HEK293T (cell line): Measurements from ENCODE around the gene GATA2.

Experiments used
- CTCF ChIA-PET: fragments of 350-600 bp; formaldehyde crosslinking; extraction: SDS; loops from one replicate; lab custom pipeline; 2021; ENCODE audit warnings: antibody characterized with exemption, inconsistent platforms; lab: Yijun Ruan, JAX
- POLR2A ChIA-PET: fragments of 350-600 bp; formaldehyde crosslinking; extraction: SDS; loops from one replicate; lab custom pipeline; 2020; ENCODE audit warnings: antibody characterized with exemption, inconsistent platforms; lab: Yijun Ruan, JAX
- DNase-seq: peaks from one replicate; pipeline ENCODE4 v3.0.0; 2012; ENCODE audit warnings: mixed read lengths; ENCODE audit errors: extremely low spot score
- ARNT ChIP-seq: fragments of 450-650 bp; IDR thresholded peaks from 2 replicates; pipeline ENCODE4 v1.6.1; 2017; ENCODE audit warnings: mild to moderate bottlenecking
- BHLHE40 ChIP-seq: fragments of 450-650 bp; IDR thresholded peaks from 2 replicates; pipeline ENCODE4 v1.6.1; 2016; ENCODE audit warnings: mild to moderate bottlenecking, moderate library complexity, borderline replicate concordance
- CTBP1 ChIP-seq: fragments of 450-650 bp; IDR thresholded peaks from 2 replicates; pipeline ENCODE4 v1.6.1; 2016; ENCODE audit warnings: borderline replicate concordance
- ELF4 ChIP-seq: fragments of 450-650 bp; IDR thresholded peaks from 2 replicates; pipeline ENCODE4 v1.6.1; 2017; ENCODE audit warnings: antibody characterized with exemption
- FOXA1 ChIP-seq: fragments of 450-650 bp; IDR thresholded peaks from 2 replicates; pipeline ENCODE4 v1.6.1; 2016; ENCODE audit warnings: mild to moderate bottlenecking
- FOXK2 ChIP-seq: fragments of 450-650 bp; IDR thresholded peaks from 2 replicates; pipeline ENCODE4 v1.6.1; 2016; ENCODE audit warnings: mild to moderate bottlenecking
- FOXM1 ChIP-seq: fragments of 450-650 bp; IDR thresholded peaks from 2 replicates; pipeline ENCODE4 v1.6.1; 2017; ENCODE audit warnings: mild to moderate bottlenecking, borderline replicate concordance
- HDGF ChIP-seq: fragments of 450-650 bp; IDR thresholded peaks from 2 replicates; pipeline ENCODE4 v1.6.1; 2017; ENCODE audit warnings: antibody characterized with exemption, borderline replicate concordance
- L3MBTL2 ChIP-seq: fragments of 450-650 bp; conservative IDR thresholded peaks from 2 replicates; pipeline ENCODE4 v1.6.1; 2016; ENCODE audit warnings: mild to moderate bottlenecking
- LEF1 ChIP-seq: fragments of 450-650 bp; IDR thresholded peaks from 2 replicates; pipeline ENCODE4 v1.6.1; 2017; ENCODE audit warnings: mild to moderate bottlenecking, borderline replicate concordance
- NFRKB ChIP-seq: fragments of 450-650 bp; IDR thresholded peaks from 2 replicates; pipeline ENCODE4 v1.6.1; 2016; ENCODE audit warnings: mild to moderate bottlenecking, moderate library complexity
- PKNOX1 ChIP-seq: fragments of 450-650 bp; IDR thresholded peaks from 2 replicates; pipeline ENCODE4 v1.6.1; 2016
- SP1 ChIP-seq: fragments of 450-650 bp; IDR thresholded peaks from 2 replicates; pipeline ENCODE4 v1.6.1; 2017
- SUZ12 ChIP-seq: fragments of 450-650 bp; IDR thresholded peaks from 2 replicates; pipeline ENCODE4 v1.6.1; 2016; ENCODE audit warnings: mild to moderate bottlenecking
- TARDBP ChIP-seq: fragments of 450-650 bp; IDR thresholded peaks from 2 replicates; pipeline ENCODE4 v1.6.1; 2016
- ZNF384 ChIP-seq: fragments of 450-650 bp; IDR thresholded peaks from 2 replicates; pipeline ENCODE4 v1.6.1; 2016

The GATA2 gene

GRCh38 chr3:128452120-128452519 is 40.9 kb downstream of the GATA2 start:
- CTCF ChIA-PET = interaction anchor here (1.4 kb wide), 1 partner anchor 14 kb away, joined by 7 read pairs; no protein-coding TSS in a partner anchor
- TF ChIP-seq ELF4 (no peak), SP1 (no peak)

GRCh38 chr3:128449111-128449638 is 43.8 kb downstream of the GATA2 start:
- CTCF ChIA-PET = interaction anchor here (0.7 to 1.0 kb wide), 2 partner anchors 11 to 133 kb away, joined by 3 read pairs; no protein-coding TSS in a partner anchor

More at GRCh38 chr3:128452120-128452519, 40.9 kb downstream of the GATA2 start:
- no peak for DNase-seq
- POLR2A ChIA-PET = no interaction called here

GRCh38 chr3:128448491-128448890 is 44.5 kb downstream of the GATA2 start:
- CTCF ChIA-PET = interaction anchor here (0.7 to 1.0 kb wide), 2 partner anchors 10 to 133 kb away, joined by 3 read pairs; no protein-coding TSS in a partner anchor
- POLR2A ChIA-PET = interaction anchor here (0.8 kb wide), 1 partner anchor 41 kb away, joined by 4 read pairs; no protein-coding TSS in a partner anchor
- no peak for DNase-seq
- no peak for TF ChIP-seq TARDBP
- TF ChIP-seq ZNF384 = no peak

More at GRCh38 chr3:128449111-128449638, 43.8 kb downstream of the GATA2 start:
- DNase-seq = no peak
- POLR2A ChIA-PET = interaction anchor here (0.8 kb wide), 1 partner anchor 40 kb away, joined by 4 read pairs; no protein-coding TSS in a partner anchor
- TF ChIP-seq ELF4 (no peak), HDGF (no peak), CTBP1 (no peak), ARNT (no peak), FOXA1 (no peak), L3MBTL2 (no peak)

- CTCF ChIA-PET = interaction anchor here (1.1 kb wide), 1 partner anchor 10 kb away, joined by 3 read pairs; no protein-coding TSS in a partner anchor
- POLR2A ChIA-PET = no interaction called here
- TF ChIP-seq ZNF384 (no peak), FOXA1 (no peak), FOXK2 (no peak), FOXM1 (no peak), HDGF (no peak), SP1 (no peak), BHLHE40 (no peak)
- no peak for DNase-seq
These were observed 45.4 kb downstream of the GATA2 start for GRCh38 chr3:128447561-128448013.

- ChIA-PET POLR2A (no interaction called here), CTCF (interaction anchor here (1.1 kb wide), 1 partner anchor 9 kb away, joined by 3 read pairs; no protein-coding TSS in a partner anchor)
- DNase-seq = no peak
- TF ChIP-seq LEF1 (no peak), BHLHE40 (no peak), HDGF (no peak), SUZ12 (no peak), L3MBTL2 (no peak), ZNF384 (no peak), NFRKB (no peak), FOXM1 (no peak), SP1 (no peak), TARDBP (no peak), ARNT (no peak), PKNOX1 (no peak), CTBP1 (no peak), FOXK2 (no peak), FOXA1 (no peak), ELF4 (no peak)
These were observed 46.2 kb downstream of the GATA2 start for GRCh38 chr3:128446821-128447220.

- no peak for TF ChIP-seq SUZ12
- ChIA-PET CTCF (no interaction called here), POLR2A (no interaction called here)
- DNase-seq = no peak
These were observed 47.6 kb downstream of the GATA2 start for GRCh38 chr3:128445357-128445756.

GRCh38 chr3:128443771-128444170 is 49.2 kb downstream of the GATA2 start:
- TF ChIP-seq SUZ12 (no peak), CTBP1 (no peak), L3MBTL2 (no peak), FOXK2 (no peak), FOXM1 (no peak), BHLHE40 (no peak), ARNT (no peak), LEF1 (no peak), ZNF384 (no peak), SP1 (no peak), TARDBP (no peak), HDGF (no peak)
- ChIA-PET POLR2A (no interaction called here), CTCF (no interaction called here)
- no peak for DNase-seq

- ChIA-PET CTCF (no interaction called here), POLR2A (no interaction called here)
- no peak for DNase-seq
- TF ChIP-seq FOXM1 (no peak), PKNOX1 (no peak), HDGF (no peak), SUZ12 (no peak), ZNF384 (no peak), NFRKB (no peak), CTBP1 (no peak), TARDBP (no peak), ELF4 (no peak), SP1 (no peak)
These were observed 50.1 kb downstream of the GATA2 start for GRCh38 chr3:128442949-128443348.
